Esophagus muscularis mucosa (tissue), 4 donors: Measurements from ENCODE around the gene TSSK3. TPM values are rescaled to one million over a fixed set of nuclear protein-coding genes. Genes with fewer than 3 reads are reported as not detected.

Experiments used
- DNase-seq: peaks from one replicate; pipeline ENCODE4 v3.0.0-alpha.2; 2017; ENCODE audit errors: extremely low spot score
- H3K27ac ChIP-seq, 4 donors: fragments of 200-600 bp; sonication (generic); replicated peaks in 1 of 4; 1 replicate in 3 of 4; 2 replicates in 1 of 4; pipeline ENCODE4 v1.5.1; 2016 to 2019; ENCODE audit warnings: mild to moderate bottlenecking in 1 of 4
- H3K27me3 ChIP-seq, 4 donors: fragments of 200-600 bp; sonication (generic); one replicate each; pipeline versions ENCODE4 v1.5.1 to v1.6.0; 2016 to 2019
- H3K36me3 ChIP-seq, 4 donors: fragments of 200-600 bp; sonication (generic); one replicate each; pipeline ENCODE4 v1.5.1; 2016 to 2019
- H3K4me1 ChIP-seq, 4 donors: fragments of 200-600 bp; sonication (generic); one replicate each; pipeline ENCODE4 v1.5.1; 2016 to 2019
- H3K4me3 ChIP-seq, 4 donors: fragments of 200-600 bp; sonication (generic); 1 replicate in 2 of 4; 2 replicates in 2 of 4; pipeline ENCODE4 v1.5.1; 2016 to 2019; ENCODE audit warnings: mild to moderate bottlenecking in 4 of 4, moderate library complexity in 1 of 4
- H3K9me3 ChIP-seq, 4 donors: fragments of 200-600 bp; sonication (generic); 1 replicate in 3 of 4; 2 replicates in 1 of 4; pipeline ENCODE4 v1.5.1; 2016 to 2019
- EP300 ChIP-seq: sonication (generic); formaldehyde crosslinking; IDR thresholded peaks from one replicate; pipeline ENCODE4 v1.6.1; 2017; ENCODE audit warnings: antibody characterized with exemption
- POLR2A ChIP-seq: fragments of 450-650 bp; IDR thresholded peaks from one replicate; pipeline ENCODE4 v1.6.1; 2017; ENCODE audit warnings: antibody characterized with exemption, moderate library complexity, mild to moderate bottlenecking, low read depth
- POLR2AphosphoS5 ChIP-seq, 2 donors: sonication (generic); formaldehyde crosslinking; IDR thresholded peaks; one replicate each; pipeline ENCODE4 v1.6.1; 2017; ENCODE audit warnings: antibody characterized with exemption in 2 of 2
- WGBS: methylation state at CpG from one replicate; pipeline ENCODE4 v1.1.5; 2018; 5-methylcytosine and 5-hydroxymethylcytosine counted together
- intact Hi-C: fragments of 100-400 bp; cut with DNase I; formaldehyde crosslinking; loops from one replicate; pipeline ENCODE4 v1.15.1; 2023
- total RNA-seq, 4 donors: library from RNA; depleted of rRNA; stranded (reverse); fragments of >200 nt; gene quantifications; one replicate each; pipeline versions ENCODE4 v1.1.0 to v1.2.1, GENCODE V29; 2016
- TF ChIP-seq, protein P1 (sequence below), 3 experiments: fragments of 200-600 bp in 2 of 3; fragments of 450-650 bp in 1 of 3; sonication (generic) in 2 of 3; IDR thresholded peaks; one replicate each; pipeline ENCODE4 v1.5.1; 2017 to 2019; ENCODE audit warnings: antibody characterized with exemption in 3 of 3, mild to moderate bottlenecking in 2 of 3, moderate library complexity in 1 of 3

Gene TSSK3
- total RNA-seq, 4 donors from 2014 or later = 0.86 to 3.7 TPM; not detected in 2

DNA sequence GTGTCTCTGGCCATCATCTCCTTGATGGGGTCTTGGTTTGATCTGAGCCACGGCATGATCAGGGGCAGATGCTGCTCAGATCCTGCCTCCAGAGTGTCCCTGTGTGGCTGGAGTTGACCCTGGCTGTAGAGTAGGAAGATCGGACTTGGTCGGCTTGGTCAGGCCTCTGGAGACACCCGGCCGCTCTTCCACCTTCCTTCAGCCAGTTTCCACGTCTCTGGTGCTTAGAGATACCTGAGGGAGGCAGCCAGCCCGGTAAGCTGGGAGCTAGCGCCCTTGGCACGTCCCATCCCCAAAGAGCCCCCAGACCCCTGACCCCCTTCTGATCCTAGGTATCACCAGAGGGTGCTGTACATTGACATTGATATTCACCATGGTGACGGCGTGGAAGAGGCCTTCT is 35.1 kb upstream of the TSSK3 start:
- Histone ChIP-seq H3K36me3 (peaks cover 32 to 100% (median 83%) of the 10 kb centered on the region in 4 donors), H3K9me3 (no peaks in the 10 kb centered on the region), H3K4me3 (no peak overlapping the region), H3K27ac (no peak overlapping the region), H3K4me1 (no peaks in the 10 kb centered on the region), H3K27me3 (no peaks in the 10 kb centered on the region)
- intact Hi-C loops = no loop called here
- no peak for DNase-seq
- 94% methylated on average over 11 of the region's 11 CpGs for WGBS
- TF ChIP-seq POLR2A (no peak), POLR2AphosphoS5 (IDR thresholded peaks at IDR 0.05) (no peak), EP300 (no peak)
- TF ChIP-seq, protein P1, sequence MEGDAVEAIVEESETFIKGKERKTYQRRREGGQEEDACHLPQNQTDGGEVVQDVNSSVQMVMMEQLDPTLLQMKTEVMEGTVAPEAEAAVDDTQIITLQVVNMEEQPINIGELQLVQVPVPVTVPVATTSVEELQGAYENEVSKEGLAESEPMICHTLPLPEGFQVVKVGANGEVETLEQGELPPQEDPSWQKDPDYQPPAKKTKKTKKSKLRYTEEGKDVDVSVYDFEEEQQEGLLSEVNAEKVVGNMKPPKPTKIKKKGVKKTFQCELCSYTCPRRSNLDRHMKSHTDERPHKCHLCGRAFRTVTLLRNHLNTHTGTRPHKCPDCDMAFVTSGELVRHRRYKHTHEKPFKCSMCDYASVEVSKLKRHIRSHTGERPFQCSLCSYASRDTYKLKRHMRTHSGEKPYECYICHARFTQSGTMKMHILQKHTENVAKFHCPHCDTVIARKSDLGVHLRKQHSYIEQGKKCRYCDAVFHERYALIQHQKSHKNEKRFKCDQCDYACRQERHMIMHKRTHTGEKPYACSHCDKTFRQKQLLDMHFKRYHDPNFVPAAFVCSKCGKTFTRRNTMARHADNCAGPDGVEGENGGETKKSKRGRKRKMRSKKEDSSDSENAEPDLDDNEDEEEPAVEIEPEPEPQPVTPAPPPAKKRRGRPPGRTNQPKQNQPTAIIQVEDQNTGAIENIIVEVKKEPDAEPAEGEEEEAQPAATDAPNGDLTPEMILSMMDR (IDR thresholded peaks at IDR 0.05) = no peak

DNA sequence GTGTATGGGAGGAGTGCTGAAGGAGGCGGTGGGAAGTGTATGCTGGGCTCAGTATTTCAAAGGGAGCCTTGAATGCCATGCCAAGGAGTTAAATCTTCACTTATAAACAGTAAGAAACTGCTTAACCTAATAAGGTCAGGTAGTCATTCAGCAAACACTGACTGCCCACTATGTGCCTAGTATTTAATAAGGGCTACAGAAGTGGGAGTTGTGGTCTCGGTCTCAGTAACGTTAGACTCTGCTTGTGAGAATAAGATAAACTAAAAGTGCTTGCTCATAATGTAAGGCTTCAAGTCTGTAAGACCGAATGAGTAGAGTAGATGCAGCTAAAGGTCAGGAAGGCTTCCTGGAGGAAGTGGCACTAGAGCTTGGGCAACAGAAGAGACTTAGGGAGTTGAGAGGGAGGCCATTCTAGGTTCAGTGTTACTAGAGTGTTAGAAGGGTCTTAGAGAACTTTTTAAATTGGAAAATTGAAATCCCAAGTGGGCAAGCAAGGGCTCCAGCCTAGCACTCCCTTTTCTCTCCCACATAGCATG is 32.3 kb upstream of the TSSK3 start:
- intact Hi-C loops = no loop called here
- H3K9me3 ChIP-seq = no peaks in the 10 kb centered on the region
- TF ChIP-seq, protein P1 (IDR thresholded peaks at IDR 0.05) = no peak
- TF ChIP-seq EP300 = no peak
- no peak for TF ChIP-seq POLR2A
- no peak for TF ChIP-seq POLR2AphosphoS5 (IDR thresholded peaks at IDR 0.05)
- no peak overlapping the region for H3K4me3 ChIP-seq
- DNase-seq = no peak
- WGBS = 93% methylated on average over 4 of the region's 4 CpGs
- peaks cover 35 to 85% (median 80%) of the 10 kb centered on the region in 4 donors for H3K36me3 ChIP-seq
- H3K27me3 ChIP-seq = no peaks in the 10 kb centered on the region
- peaks cover 6 to 10% (median 8%) of the 10 kb centered on the region in 4 donors for H3K4me1 ChIP-seq
- H3K27ac ChIP-seq = no peak overlapping the region

DNA sequence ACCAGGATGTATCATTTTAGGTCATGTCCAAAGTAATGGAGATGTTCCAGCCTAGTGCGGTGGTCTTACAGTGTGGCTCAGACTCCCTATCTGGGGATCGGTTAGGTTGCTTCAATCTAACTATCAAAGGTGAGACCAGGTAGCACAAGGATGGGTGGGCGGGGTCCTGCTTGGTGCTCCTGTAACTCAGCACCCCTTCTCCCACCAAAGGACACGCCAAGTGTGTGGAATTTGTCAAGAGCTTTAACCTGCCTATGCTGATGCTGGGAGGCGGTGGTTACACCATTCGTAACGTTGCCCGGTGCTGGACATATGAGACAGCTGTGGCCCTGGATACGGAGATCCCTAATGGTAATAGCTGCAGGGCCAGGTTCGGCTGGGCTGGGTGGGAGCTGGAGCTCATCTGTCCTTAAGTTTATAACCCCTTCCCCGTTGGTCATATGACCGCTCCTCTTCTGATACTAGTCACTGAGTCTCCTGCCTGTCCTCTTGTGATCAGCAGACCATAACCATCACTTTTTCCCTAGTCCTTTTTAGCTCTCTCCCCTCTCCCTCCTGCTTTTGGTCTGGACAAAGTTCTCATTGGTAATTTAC is 31.7 kb upstream of the TSSK3 start:
- H3K4me3 ChIP-seq = no peak overlapping the region
- no peak for DNase-seq
- H3K4me1 ChIP-seq = peaks cover 10 to 16% (median 15%) of the 10 kb centered on the region in 4 donors
- H3K9me3 ChIP-seq = no peaks in the 10 kb centered on the region
- TF ChIP-seq, protein P1 (IDR thresholded peaks at IDR 0.05) = no peak
- TF ChIP-seq EP300 = no peak
- TF ChIP-seq POLR2A = no peak
- TF ChIP-seq POLR2AphosphoS5 (IDR thresholded peaks at IDR 0.05) = no peak
- WGBS = 88% methylated on average over 6 of the region's 12 CpGs
- H3K27ac ChIP-seq = no peak overlapping the region
- H3K27me3 ChIP-seq = no peaks in the 10 kb centered on the region
- intact Hi-C loops = no loop called here
- peaks cover 35 to 79% (median 73%) of the 10 kb centered on the region in 4 donors for H3K36me3 ChIP-seq

DNA sequence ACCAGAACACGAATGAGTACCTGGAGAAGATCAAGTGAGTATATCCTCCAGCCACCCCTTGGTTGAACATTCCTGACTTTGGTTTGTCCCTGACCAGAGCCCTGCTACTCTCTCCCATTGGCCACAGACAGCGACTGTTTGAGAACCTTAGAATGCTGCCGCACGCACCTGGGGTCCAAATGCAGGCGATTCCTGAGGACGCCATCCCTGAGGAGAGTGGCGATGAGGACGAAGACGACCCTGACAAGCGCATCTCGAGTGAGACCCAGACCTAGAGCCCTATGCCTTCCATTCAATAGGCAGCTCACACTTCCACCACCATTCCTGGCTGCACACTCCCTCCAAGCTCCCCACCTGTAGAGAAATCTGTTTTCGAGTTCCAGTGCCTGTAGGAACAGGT is 30.8 kb upstream of the TSSK3 start:
- Histone ChIP-seq H3K27ac (no peak overlapping the region), H3K4me3 (no peak overlapping the region), H3K36me3 (peaks cover 34 to 70% (median 65%) of the 10 kb centered on the region in 4 donors), H3K27me3 (no peaks in the 10 kb centered on the region), H3K4me1 (peaks cover 14 to 25% (median 23%) of the 10 kb centered on the region in 4 donors), H3K9me3 (no peaks in the 10 kb centered on the region)
- TF ChIP-seq EP300 = no peak
- TF ChIP-seq, protein P1 (IDR thresholded peaks at IDR 0.05) = no peak
- no peak for DNase-seq
- intact Hi-C loops = no loop called here
- 90% methylated on average over 12 of the region's 12 CpGs for WGBS
